Thyroid gland (tissue), 4 donors: ENCODE data around the gene TRIM13.

Experiments
- POLR2A ChIP-seq, 2 donors: fragments of 450-650 bp; IDR thresholded peaks; one replicate each; pipeline ENCODE4 v1.6.1; 2017; ENCODE audit warnings: antibody characterized with exemption in 2 of 2, mild to moderate bottlenecking in 2 of 2, moderate library complexity in 1 of 2
- TF ChIP-seq, protein P1 (sequence below), 6 experiments: fragments of 200-600 bp in 3 of 6; fragments of 450-650 bp in 3 of 6; sonication (generic) in 3 of 6; IDR thresholded peaks; one replicate each; pipeline ENCODE4 v1.5.1; 2016 to 2019; ENCODE audit warnings: antibody characterized with exemption in 6 of 6, mild to moderate bottlenecking in 2 of 6, inconsistent platforms in 1 of 6, moderate library complexity in 1 of 6

DNA sequence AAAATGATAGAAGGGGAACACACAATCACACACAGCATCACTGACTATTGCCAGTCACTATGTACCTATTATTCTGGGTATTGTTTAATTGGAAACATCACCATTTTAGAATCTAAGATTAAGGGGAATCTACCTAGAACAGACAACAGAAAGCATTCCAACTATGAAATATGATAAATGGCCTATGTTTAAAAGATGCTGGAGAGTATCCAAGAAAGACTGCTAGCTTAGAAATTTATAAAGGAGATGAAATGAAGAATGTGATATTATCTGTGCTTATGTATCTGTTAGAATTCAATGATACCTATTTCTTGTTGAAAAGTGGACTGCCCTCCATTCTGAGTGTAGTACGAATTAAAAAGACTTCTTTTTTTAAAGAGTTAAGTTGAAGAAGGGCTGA lies 68.9 kb downstream of the TRIM13 start:
- no peak for TF ChIP-seq POLR2A (IDR thresholded peaks at IDR 0.05)
- TF ChIP-seq, protein P1, sequence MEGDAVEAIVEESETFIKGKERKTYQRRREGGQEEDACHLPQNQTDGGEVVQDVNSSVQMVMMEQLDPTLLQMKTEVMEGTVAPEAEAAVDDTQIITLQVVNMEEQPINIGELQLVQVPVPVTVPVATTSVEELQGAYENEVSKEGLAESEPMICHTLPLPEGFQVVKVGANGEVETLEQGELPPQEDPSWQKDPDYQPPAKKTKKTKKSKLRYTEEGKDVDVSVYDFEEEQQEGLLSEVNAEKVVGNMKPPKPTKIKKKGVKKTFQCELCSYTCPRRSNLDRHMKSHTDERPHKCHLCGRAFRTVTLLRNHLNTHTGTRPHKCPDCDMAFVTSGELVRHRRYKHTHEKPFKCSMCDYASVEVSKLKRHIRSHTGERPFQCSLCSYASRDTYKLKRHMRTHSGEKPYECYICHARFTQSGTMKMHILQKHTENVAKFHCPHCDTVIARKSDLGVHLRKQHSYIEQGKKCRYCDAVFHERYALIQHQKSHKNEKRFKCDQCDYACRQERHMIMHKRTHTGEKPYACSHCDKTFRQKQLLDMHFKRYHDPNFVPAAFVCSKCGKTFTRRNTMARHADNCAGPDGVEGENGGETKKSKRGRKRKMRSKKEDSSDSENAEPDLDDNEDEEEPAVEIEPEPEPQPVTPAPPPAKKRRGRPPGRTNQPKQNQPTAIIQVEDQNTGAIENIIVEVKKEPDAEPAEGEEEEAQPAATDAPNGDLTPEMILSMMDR (IDR thresholded peaks at IDR 0.05): no peak
